IMR-90 (cell line): ENCODE data around the gene ADGRB3.

Experiments used
- CEBPB ChIP-seq: IDR thresholded peaks from 2 replicates; pipeline ENCODE4 v1.6.1; 2012; ENCODE audit warnings: low read depth, low read length, improper control_type of control experiment
- CHD1 ChIP-seq: IDR thresholded peaks from 2 replicates; pipeline ENCODE4 v1.6.1; 2012; ENCODE audit warnings: low read depth, low read length, improper control_type of control experiment
- CTCF ChIP-seq: conservative IDR thresholded peaks from 2 replicates; pipeline ENCODE4 v1.5.1; 2012; ENCODE audit warnings: mild to moderate bottlenecking, low read depth, low read length, improper control_type of control experiment
- MAFK ChIP-seq: IDR thresholded peaks from 2 replicates; pipeline ENCODE4 v1.6.1; 2012; ENCODE audit warnings: low read depth, low read length, improper control_type of control experiment
- MXI1 ChIP-seq: IDR thresholded peaks from 2 replicates; pipeline ENCODE4 v1.6.1; 2012; ENCODE audit warnings: low read depth, mild to moderate bottlenecking, low read length, moderate library complexity, borderline replicate concordance
- NFE2L2 ChIP-seq: fragments of 150-350 bp; IDR thresholded peaks from 2 replicates; pipeline ENCODE4 v1.6.1; 2016; ENCODE audit warnings: low read depth, mild to moderate bottlenecking, low read length
- POLR2A ChIP-seq: IDR thresholded peaks from 2 replicates; pipeline ENCODE4 v1.6.1; 2012; ENCODE audit warnings: mild to moderate bottlenecking, low read depth, low read length
- RAD21 ChIP-seq: IDR thresholded peaks from 2 replicates; pipeline ENCODE4 v1.6.1; 2012; ENCODE audit warnings: low read length, improper control_type of control experiment
- RFX5 ChIP-seq: IDR thresholded peaks from 2 replicates; pipeline ENCODE4 v1.8.0; 2012; ENCODE audit warnings: low read depth, mild to moderate bottlenecking, low read length, moderate library complexity
- USF2 ChIP-seq: fragments of 150-350 bp; IDR thresholded peaks from 2 replicates; pipeline ENCODE4 v1.6.1; 2017; ENCODE audit warnings: mild to moderate bottlenecking, antibody characterized with exemption, low read length, low read depth

- TF ChIP-seq RAD21 = no peak
- TF ChIP-seq CTCF = no peak
- TF ChIP-seq RFX5 = no peak
- no peak for TF ChIP-seq POLR2A
- no peak for TF ChIP-seq CHD1
- no peak for TF ChIP-seq USF2
- no peak for TF ChIP-seq MXI1
- TF ChIP-seq NFE2L2 = no peak
- TF ChIP-seq CEBPB = no peak
- TF ChIP-seq MAFK = no peak
Measured at GRCh38 chr6:69285054-69285453, 650.0 kb downstream of the ADGRB3 start.
